ENCODE data around the gene ZNF286A. TPM values are rescaled to one million over a fixed set of nuclear protein-coding genes. Genes with fewer than 3 reads are reported as not detected.
"Not testable (repeated sequence)": the region's sequence is repeated elsewhere in the genome, so short reads cannot be mapped to it uniquely, and the experiment has no call there.

Gene ZNF286A
- total RNA-seq, 1 experiment from 2014 or later, result 25.0 TPM

- not testable (repeated sequence) for DNase-seq (ENCODE audit: low read depth)
Measured at GRCh38 chr17:15768865-15769533, 69.4 kb downstream of the ZNF286A start.

Other genes starting within 250 kb of the ZNF286A start
- 0.59 TPM in 1 of 2 replicates, not detected in the other for gene CDRT4, start 232.1 kb upstream of the ZNF286A start, total RNA-seq (2014; rRNA removed; shearing (Covaris generic))
- gene TVP23C, start 136.3 kb upstream of the ZNF286A start, total RNA-seq (2014; rRNA removed; shearing (Covaris generic)), result 12.4 and 13.2 TPM in 2 replicates
- 0.30 TPM in 1 of 2 replicates, not detected in the other for gene FBXW10B, start 80.0 kb upstream of the ZNF286A start, total RNA-seq (2014; rRNA removed; shearing (Covaris generic))
- gene TRIM16, start 15.4 kb upstream of the ZNF286A start, total RNA-seq (2014; rRNA removed; shearing (Covaris generic)), result 39.0 and 44.3 TPM in 2 replicates
- gene TBC1D26, start 32.5 kb downstream of the ZNF286A start, total RNA-seq (2014; rRNA removed; shearing (Covaris generic)), result not detected in 2 replicates
- gene ADORA2B, start 245.4 kb downstream of the ZNF286A start, total RNA-seq (2014; rRNA removed; shearing (Covaris generic)), result 20.8 and 24.7 TPM in 2 replicates

Data from M059J (cell line).